ENCODE measurements around the gene KLLN.

- TF ChIP-seq CTCF (conservative IDR thresholded peaks at IDR 0.05 in 1 of 2, IDR thresholded peaks at IDR 0.05 in 1 of 2; ENCODE audit: extremely low read depth in 1 of 2, insufficient read depth in 1 of 2, low read depth in 1 of 2, low read length in 2 of 2) (no peak), EZH2 (IDR thresholded peaks at IDR 0.05; ENCODE audit: borderline replicate concordance, low read length) (no peak)
Observed at GRCh38 chr10:87847550-87847949, 15.8 kb downstream of the KLLN start.
